HL-60 (cell line): ENCODE measurements around the gene DBN1.

ENCODE experiments used
- DNase-seq, 2 experiments: peaks; one replicate each; pipeline ENCODE4 v3.0.0-alpha.2; 2010 to 2020; ENCODE audit warnings: low read depth in 1 of 2, low spot score in 1 of 2
- H3K27ac ChIP-seq: fragments of 250-450 bp; sonication (Bioruptor Pico); replicated peaks from 2 replicates; pipeline ENCODE4 v1.5.1; 2020; ENCODE audit warnings: mild to moderate bottlenecking, moderate library complexity
- H3K27me3 ChIP-seq: fragments of 250-450 bp; sonication (Bioruptor Pico); 2 replicates; pipeline ENCODE4 v1.5.1; 2021; ENCODE audit warnings: mild to moderate bottlenecking, moderate library complexity; ENCODE audit not compliant: insufficient read depth, poor library complexity, severe bottlenecking
- H3K4me3 ChIP-seq: replicated peaks from 2 replicates; pipeline ENCODE4 v1.5.1; 2011; ENCODE audit warnings: mild to moderate bottlenecking, control low read depth, low read length; ENCODE audit not compliant: insufficient read depth
- CTCF ChIP-seq: IDR thresholded peaks from one replicate; pipeline ENCODE4 v1.5.1; 2011; ENCODE audit warnings: low read length, control low read depth, inconsistent platforms; ENCODE audit not compliant: insufficient read depth
- GABPA ChIP-seq: IDR thresholded peaks from 2 replicates; pipeline ENCODE4 v1.6.1; 2012; ENCODE audit warnings: low read depth
- POLR2AphosphoS5 ChIP-seq: IDR thresholded peaks from 2 replicates; pipeline ENCODE4 v1.6.1; 2012; ENCODE audit warnings: low read depth
- REST ChIP-seq: IDR thresholded peaks from 2 replicates; pipeline ENCODE4 v1.6.1; 2012; ENCODE audit warnings: low read depth; ENCODE audit not compliant: insufficient replicate concordance
- SPI1 ChIP-seq: IDR thresholded peaks from 2 replicates; pipeline ENCODE4 v1.6.1; 2012; ENCODE audit warnings: low read depth, mild to moderate bottlenecking, borderline replicate concordance

The DBN1 gene

GRCh38 chr5:177490311-177490991 lies 17.0 kb upstream of the DBN1 start:
- no peak overlapping the region for H3K4me3 ChIP-seq
- no peak for DNase-seq
- H3K27me3 ChIP-seq, result no peaks in the 10 kb centered on the region
- no peak overlapping the region for H3K27ac ChIP-seq
- TF ChIP-seq POLR2AphosphoS5 (no peak), REST (no peak), CTCF (no peak)

GRCh38 chr5:177489119-177489716 lies 15.8 kb upstream of the DBN1 start:
- Histone ChIP-seq H3K4me3 (no peak overlapping the region), H3K27me3 (no peaks in the 10 kb centered on the region), H3K27ac (no peak overlapping the region)
- no peak for TF ChIP-seq CTCF
- no peak for TF ChIP-seq REST
- TF ChIP-seq GABPA, result no peak
- no peak for TF ChIP-seq SPI1
- TF ChIP-seq POLR2AphosphoS5, result no peak
- no peak for DNase-seq

- no peak overlapping the region for H3K27ac ChIP-seq
- H3K27me3 ChIP-seq, result no peaks in the 10 kb centered on the region
- no peak overlapping the region for H3K4me3 ChIP-seq
- TF ChIP-seq GABPA, result no peak
- TF ChIP-seq POLR2AphosphoS5, result no peak
- TF ChIP-seq CTCF, result no peak
- TF ChIP-seq REST, result no peak
- no peak for TF ChIP-seq SPI1
- no peak for DNase-seq
These were observed 14.5 kb upstream of the DBN1 start for GRCh38 chr5:177487975-177488374.
